ENCODE results near the gene SYNJ2.

GRCh38 chr6:158017621-158018040, 36.0 kb downstream of the SYNJ2 start:
- TF ChIP-seq POLR2A (IDR thresholded peaks at IDR 0.05; ENCODE audit: low read depth, low read length) (no peak), POLR2AphosphoS5 (IDR thresholded peaks at IDR 0.05; ENCODE audit: low read depth, low read length) (no peak)

Data from GM12891 (cell line).